Measurements from ENCODE around the gene PRF1.

PRF1 gene

DNA sequence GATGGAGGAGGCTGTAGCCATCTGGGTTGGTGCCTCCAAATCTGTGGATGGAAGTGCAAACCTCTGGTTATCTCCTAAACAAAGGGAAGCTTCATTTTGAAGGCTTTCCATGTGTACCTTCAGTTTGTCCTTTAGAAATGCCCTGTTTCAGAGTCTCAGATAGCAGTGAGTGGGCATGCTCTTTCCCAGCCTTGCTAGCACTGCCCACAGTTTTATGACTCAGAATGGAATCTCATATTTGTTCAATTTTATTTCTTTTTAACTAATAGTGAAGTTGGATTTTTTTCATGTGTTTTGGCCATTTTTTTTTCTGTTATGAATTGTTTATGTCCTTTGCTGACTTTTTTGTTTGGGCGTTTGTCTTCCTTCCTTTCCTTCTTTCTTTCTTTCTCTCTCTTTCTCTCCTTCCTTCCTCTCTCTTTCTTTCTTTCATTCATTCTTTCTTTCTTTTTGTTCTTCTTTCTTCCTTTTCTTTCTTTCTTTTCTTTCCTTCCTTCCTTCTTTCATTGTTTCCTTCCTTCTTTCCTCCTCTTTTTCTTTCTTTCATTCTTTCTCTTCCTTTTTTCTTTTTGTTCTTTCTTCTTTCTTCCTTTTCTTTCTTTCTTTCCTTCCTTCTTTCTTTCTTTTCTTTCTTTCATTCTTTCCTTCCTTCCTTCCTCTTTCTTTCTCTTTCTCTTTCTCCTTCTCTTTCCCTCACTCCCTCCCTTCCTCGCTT lies 25.6 kb downstream of the PRF1 start:
- no peak for DNase-seq (ENCODE audit: low read depth in 3 of 3)

DNA sequence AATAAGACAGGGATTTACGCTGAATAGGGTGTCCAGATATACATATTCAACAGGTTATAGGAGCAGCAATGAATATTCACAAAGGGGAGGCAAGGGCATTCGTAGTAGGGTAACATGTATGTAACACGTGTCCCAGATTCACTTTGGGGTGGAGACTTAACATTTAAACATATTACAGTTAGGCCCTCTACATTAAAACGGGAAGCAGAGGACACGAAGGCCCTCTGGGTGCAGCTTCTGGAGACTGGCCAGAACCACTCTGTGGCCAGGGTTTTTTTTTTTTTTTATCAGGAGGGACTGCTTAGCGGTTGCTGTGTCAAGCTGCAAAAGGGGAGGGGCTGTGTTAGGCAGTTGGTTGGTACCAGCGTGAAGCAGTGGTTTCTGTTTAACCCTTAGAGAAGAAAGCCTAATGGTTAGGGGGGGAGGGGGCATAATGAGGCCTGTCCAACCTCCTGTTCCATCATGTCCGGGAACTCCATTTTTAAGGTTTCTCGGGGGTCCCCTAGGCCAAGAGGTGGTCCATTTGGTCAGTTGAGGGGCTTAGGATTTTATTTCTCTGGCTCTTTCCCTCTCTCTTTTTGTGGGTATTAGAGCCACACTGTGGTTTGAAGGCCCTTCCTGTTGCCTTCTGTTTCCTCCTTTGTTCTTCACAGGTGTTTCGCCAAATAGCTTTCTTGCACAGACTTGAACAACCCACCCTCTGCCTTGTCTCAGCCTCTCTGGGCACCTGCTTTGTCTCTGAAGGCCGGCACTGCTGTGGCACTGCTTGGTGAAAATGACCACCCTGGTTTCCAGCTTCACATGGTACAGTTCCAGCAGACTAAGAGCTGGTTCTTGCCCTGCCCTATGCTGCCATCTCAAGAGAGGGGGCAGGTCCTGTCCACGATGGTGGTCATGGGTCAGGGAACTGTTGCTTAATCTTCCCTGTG lies 26.4 kb downstream of the PRF1 start:
- DNase-seq (ENCODE audit: low read depth in 3 of 3) = no peak

DNA sequence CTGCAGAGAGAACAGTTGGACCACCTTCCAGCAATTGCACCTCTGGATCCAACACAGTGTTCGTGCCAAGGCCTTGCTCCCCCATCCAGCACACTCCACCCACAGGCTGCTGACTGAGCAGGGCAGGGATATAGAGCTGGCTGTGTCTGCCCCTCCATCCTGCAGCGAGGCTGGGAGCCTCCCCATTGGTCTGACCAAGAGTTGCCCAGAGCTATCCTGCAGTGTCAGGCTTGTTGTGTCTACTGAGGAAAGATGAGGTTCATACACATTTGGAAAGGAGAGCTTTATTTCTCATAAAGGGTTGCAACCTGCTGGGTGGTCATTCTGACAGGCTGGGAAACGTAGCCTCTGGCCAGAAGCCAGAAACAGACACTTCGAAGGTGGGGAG lies 27.1 kb downstream of the PRF1 start:
- no peak for DNase-seq (ENCODE audit: low read depth in 3 of 3)

DNA sequence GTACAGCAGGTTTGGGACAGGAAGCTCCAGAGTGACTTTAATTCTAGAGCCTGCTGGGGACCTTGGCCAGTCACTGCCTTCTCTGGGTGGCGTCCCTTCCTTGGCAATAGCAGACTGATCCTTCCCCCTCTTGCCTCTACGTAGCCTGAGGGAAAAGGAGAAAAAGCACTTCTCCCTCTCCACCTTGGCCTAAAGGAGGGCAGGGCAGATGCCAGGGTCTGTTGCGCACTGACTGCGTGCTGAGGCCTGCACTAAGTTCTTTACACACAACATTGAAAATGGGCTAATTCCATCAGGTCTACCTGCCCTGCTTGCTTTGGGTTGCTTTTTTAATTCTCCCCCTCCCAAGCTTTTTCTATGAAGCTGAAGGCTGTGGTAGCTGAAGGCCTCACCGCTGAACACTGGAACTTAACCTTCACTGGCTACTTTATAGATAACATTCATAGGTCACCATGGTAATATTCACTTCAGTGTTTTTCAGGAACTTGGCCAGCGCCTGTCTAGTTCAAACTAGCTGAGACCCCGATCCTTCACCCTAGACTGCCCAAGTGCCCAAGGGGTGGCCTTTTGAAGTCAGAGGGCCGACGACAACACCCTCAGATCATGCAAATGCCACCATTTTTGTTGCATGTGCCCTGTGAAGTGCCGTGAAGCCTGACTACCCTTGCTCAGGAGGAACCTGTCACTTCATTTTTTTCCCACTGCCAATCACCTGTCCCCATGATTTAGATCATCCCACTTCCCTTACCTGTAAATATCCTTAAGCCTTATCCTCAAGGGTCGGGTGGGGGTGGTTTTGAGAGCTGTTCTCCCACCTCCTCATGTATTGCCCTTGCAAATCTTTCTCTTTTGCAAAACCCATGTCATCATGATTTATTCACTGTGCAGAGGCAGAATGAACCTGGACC lies 28.7 kb downstream of the PRF1 start:
- no peak for DNase-seq (ENCODE audit: low read depth in 3 of 3)

DNA sequence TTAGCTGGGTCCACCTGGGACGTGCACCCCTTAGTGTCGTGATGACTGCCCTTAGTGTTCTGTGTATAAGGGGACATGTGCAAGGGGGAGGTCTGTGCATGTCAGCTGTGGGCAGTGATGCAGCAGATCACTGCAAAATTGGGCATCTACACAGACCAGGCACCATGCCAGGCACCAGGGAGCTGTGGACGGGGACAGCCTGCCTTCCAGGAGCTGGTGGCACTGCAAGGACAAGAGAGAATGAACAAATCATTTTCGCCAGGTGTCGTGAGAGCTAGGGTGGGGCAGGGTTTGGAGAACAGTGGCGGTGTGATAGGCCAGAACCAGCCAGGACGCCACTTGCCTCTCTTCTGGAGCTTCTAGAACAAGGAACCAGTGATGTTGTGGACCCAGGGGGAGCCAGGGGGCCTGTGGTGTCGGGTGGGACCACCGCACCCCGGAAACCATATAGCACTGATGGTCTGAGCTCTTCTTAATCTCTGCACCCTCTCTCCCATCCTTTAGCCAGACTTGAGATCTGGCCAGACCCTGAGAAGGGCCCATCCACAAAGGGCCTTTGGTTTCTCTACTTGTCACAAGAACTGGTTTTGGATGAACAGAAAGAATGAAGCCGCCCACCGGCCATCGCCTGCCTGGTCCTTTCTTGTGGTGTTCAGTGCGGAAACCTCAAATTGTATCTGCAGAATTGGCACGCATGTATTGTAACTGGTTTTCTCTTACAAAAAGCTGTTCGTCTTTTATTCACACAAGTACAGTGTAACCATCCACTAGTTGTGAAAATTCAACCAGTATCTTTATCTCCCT lies 30.7 kb downstream of the PRF1 start:
- DNase-seq (ENCODE audit: low read depth in 3 of 3) = no peak

DNA sequence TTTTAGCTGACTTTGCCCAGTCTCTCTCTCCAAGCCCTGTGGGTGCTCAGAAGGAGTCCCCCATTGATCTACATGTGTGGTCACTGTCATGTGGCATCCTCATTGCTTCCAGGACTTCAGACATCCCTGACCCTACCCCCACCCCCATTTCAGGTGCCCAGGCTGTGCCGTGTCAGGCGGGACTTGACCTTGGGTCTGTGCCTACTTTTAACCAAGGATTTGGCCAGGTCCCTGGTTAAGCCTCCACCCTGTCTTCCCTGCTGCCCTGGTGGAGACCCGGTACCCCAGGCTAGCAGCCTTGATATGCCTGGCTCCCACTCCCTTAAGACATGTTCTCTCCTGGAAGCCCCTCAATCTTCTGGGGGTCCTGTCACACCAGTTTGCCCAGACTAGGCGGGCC lies 31.3 kb downstream of the PRF1 start:
- no peak for DNase-seq (ENCODE audit: low read depth in 3 of 3)

DNA sequence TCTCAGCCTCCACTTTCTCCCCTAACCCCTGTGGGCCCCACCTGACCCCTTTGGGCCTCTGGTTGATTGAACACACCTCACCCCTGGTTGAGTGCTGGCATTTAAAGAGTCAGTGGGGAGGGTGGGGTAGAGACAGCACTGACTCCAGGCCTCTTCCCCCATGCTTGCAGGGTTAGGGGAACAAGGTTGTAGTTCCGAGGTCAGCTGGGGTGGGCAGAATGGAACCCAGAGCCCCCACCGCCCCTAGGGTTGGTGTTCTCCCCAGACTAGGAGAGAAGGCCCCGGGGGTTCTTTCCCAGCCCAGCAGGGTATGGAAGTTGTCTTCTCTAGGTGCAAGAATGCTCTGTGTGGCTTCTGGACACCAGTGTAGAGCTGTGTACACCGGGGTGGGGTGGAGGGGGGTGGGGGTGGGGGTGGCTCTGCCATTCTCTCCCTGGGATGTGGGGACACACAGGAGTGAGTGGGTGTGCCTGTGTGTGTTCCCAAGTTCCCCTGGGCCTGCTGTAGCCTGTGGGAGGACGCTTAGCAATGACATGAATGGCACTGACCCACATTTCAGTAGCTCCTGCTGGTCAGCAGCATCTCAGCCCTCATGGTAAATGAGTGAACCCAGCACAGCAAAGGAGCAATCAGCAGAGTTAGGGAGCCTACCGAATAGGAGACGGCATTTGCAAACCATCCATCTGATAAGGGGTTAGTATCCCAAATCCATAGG lies 33.6 kb downstream of the PRF1 start:
- no peak for DNase-seq (ENCODE audit: low read depth in 3 of 3)

DNA sequence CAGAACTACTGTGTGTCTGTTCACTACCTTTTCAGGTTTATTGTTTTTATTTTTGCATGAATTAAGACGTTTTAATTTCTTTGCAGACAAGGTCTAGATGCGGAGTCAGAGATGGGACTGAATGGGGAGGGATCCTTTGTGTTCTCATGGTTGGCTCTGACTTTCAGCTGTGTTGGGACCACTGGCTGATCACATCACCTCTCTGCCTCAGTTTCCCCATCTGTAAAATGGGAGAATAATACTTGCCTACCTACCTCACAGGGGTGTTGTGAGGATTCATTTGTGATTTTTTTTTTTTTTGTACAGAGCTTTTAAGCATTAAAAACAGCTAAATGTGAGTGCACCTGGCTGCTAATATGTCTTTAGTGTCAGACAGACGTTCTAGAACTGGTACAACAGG lies 34.4 kb downstream of the PRF1 start:
- DNase-seq (ENCODE audit: low read depth in 3 of 3) = no peak

DNA sequence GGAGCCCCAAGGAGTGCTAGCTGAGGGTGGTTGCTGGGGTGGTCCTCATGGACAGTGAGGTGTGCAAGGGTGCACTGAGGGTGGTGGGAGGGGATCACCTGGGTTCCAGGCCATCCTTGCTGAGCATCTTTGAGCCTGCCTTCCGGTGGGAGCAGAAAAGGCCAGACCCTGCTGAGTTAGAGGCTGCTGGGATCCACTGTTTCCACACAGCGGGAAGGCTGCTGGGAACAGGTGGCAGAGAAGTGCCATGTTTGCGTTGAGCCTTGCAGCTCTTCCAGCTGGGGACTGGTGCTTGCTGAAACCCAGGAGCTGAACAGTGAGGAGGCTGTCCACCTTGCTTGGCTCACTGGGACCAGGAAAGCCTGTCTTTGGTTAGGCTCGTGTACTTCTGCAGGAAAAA lies 34.9 kb downstream of the PRF1 start:
- no peak for DNase-seq (ENCODE audit: low read depth in 3 of 3)

DNA sequence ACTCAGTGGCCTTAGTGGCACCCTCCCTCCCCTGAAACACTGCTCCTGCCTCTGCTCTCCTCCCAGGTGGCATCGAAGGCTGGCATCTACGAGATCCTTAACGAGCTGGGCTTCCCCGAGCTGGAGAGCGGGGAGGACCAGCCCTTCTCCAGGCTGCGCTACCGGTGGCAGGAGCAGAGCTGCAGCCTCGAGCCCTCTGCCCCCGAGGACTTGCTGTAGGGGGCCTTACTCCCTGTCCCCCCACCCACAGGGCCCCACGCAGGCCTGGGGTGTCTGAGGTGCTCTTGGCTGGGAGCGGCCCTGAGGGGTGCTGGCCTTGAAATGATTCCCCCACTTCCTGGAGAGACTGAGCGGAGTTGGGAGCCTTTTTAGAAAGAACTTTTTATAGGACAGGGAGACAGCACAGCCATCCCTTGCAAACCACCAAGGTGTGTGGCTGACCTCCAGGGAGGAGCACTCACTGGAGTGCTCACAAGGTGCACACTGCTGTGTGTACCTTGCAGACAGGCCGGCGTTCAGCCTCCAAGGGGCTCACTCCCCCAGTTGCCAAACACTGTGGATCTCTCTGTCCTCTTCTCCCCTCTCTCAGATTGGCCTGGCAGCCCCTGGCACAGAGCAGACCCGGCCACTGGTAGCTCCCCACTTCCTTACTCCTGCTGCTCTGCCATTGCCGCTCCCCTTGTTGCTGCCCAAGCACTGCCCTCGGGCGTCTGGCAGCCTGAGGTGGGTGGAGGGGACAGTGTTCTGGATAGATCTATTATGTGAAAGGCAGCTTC lies 35.8 kb downstream of the PRF1 start:
- no peak for DNase-seq (ENCODE audit: low read depth in 3 of 3)

DNA sequence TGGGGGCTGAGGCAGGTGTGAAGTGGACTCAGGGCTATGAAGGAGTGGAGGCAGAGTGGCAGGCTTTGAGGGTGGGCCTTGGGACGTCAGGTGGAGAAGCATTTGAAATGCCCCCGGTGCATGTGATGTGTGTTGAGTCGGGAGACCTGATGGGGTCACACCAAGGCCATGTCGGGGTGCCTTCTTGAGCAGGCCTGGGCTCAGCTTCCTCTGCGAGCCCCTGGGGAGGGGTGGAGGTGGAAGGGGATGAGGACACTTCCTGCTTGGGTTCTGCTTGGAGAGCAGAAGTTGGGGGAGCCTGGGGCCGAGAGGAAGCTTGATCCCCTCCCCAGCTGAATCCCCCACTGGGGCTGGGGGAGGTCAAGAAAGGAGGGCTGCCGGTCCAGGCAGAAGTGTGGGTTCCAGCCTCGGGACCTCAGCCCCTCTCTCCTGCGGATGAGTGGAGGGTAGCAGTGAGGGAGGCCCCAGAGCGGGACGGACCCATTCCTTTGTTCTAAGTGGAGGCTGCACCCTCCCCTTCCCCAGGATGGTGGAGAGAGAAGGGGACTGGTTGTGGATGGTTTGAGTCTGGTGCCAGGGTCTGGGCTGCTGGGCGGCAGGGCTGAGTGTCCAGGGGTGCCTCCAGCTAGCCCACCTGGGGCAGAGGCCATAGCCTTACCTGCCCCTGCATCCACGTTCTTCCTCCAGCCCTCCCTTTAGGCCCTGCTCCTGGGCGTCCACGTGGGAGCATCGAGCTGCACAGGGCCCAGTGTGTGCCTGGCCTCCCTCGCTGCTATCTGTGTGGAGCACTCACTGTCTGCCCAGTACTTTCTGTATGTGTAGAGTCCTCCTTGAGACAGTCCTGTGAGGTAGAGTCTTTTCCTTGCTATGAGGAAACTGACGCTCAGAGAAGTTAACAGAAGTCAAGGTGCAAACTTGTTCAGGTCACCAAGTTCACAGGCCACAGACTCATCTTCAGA lies 36.7 kb downstream of the PRF1 start:
- no peak for DNase-seq (ENCODE audit: low read depth in 3 of 3)

DNA sequence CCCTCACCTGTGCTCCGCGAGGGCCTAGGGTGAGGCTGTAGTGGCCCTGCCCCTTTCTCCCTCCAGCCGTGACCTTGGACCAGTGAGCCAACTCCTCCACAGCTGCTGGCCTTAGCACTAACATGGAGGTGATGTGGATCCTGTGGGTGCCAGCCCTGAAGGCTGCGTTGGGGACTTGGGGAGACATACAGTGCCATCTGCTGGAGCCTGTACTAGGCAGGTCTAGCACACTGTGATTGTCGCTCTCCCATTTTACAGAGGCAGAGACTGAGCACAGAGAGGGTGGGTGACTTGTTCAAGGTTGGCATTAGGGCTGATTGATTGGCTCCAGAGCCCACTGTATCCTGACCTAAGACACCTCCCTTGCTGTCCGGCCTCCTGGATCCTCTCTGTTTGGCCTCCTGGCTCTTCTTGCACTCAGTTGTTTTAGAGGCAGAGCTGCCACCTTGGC lies 37.6 kb downstream of the PRF1 start:
- no peak for DNase-seq (ENCODE audit: low read depth in 3 of 3)

DNA sequence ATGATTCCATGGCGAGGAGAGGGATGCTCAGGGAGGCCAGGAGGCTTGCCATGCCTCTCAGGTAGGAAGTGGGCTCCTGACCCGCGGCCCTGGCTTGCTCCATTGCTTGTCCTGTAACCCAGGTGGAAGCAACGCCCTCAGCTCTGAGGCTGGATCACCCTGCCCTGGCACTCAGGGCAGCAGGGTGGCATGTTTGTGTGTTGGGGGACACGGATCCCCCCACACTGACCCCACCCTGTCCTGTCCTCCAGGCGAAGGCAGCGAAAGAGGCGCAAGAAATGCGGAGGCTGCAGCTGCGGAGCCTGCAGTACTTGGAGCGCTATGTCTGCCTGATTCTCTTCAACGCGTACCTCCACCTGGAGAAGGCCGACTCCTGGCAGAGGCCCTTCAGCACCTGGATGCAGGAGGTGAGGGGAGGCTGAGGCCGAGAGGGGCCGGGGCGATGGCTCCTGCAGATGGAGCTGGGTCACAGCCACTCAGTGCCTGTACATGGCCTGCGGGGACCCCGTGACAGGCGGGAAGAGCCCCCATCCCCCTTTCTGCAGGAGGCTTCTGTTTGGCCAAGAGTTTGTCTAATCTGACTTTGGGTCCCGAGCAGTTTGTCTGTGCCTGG lies 38.3 kb downstream of the PRF1 start:
- DNase-seq (ENCODE audit: low read depth in 3 of 3) = no peak

DNA sequence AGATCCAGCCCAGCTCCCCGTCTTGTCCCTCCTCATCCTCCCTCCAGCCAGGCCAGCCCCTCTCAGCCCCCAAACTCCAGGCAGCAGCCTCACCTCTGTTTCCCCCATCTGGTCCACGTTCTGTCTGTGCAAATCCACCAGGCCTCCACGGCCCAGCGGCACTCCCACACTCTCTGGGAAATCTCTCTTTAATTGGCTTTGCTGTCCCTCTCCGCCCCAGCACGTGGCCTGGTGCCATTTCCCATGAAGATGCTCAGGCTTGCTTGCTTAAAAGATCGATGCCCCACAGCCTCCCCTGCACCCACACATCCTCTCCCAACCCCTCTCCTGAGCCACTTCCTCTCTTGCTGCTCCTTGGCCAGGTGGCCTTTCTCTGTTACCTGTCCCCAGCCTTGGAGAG lies 39.3 kb downstream of the PRF1 start:
- no peak for DNase-seq (ENCODE audit: low read depth in 3 of 3)

DNA sequence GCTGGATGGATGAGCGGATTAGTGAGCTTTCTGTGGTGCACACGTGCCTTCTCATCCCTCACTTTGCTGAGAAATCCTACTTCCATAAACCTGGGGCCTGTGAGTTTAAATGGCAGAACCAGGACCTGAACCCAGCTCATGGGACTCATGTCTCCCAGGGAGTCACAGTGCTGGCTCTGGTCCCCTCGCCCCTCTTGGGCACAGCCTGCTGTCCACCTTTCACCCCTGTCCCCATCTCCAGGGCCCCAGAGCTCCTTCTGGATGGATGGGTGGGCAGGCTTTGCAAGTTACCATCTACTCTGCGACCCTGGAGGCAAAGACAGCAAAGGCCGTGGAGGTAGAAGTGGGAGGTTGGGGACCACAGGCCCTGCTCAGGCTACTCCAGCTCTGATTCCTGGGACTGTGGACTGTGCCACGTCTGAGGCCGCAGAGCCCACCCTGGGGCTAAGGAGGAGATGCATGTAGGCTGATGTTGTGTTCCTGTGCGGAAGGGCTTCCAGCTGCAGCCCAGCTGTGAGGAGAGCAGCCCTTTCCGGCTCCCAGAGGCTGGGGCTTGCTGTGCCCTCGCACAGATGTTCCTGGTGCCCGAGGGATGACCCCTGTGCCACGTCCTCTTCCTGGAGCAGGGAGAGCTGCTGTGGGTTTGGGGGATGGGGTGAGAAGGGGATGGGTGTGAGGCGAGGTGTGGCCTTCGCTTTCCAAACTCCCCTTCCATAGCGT lies 40.3 kb downstream of the PRF1 start:
- no peak for DNase-seq (ENCODE audit: low read depth in 3 of 3)

DNA sequence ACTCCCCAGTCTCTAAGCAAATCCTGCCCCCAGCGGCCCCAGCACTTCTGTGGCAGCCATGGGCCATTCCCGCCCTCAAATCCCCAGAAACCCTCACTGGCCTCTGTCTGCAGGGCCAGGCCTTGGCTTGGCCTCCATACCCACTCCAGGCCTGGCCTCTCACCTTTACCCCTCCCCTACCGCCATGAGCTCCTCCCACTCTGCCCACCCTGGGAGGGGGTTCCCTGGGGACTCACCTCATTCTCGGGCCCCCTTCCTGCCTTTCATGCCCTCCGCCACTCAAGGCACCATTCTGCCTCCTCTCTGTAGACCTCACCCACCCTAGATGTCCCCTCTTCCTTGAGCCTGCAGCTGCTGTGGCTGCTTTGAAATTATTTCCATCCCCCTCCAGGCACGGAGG lies 41.0 kb downstream of the PRF1 start:
- DNase-seq (ENCODE audit: low read depth in 3 of 3) = no peak

DNA sequence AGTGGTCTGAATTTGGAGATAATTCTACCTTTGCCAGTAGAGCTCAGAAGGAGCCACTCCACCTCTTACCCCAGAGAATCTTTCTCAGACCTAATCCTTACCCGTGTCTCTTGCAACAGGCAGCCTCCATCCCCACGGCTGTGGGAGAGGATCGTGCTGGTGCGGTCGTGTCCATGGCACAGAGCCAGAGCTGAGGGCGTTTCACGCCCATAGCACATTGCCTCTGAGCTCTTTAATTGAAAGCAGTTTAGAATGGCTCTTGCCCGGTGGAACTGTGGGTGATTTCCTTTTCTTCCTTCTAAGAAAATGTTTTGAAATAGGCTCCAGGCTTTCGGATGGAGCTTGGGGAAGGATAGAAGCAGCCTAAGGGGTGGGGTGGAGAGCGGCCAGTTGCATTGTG lies 41.5 kb downstream of the PRF1 start:
- no peak for DNase-seq (ENCODE audit: low read depth in 3 of 3)

Data from stimulated activated CD4-positive, alpha-beta T cell treated with anti-CD3 and anti-CD28 coated beads, TNF-alpha, amount 100 ng/mL, for 4 hours (primary cell).